T-helper 2 cell (primary cell): ENCODE measurements around the gene C1RL.
"Not testable (repeated sequence)": the region's sequence is repeated elsewhere in the genome, so short reads cannot be mapped to it uniquely, and the experiment has no call there.

ENCODE experiments used
- DNase-seq, 5 experiments: peaks; one replicate each; pipeline versions ENCODE4 v3.0.0 to v3.0.0-alpha.2; 2012 to 2022

C1RL gene

DNA sequence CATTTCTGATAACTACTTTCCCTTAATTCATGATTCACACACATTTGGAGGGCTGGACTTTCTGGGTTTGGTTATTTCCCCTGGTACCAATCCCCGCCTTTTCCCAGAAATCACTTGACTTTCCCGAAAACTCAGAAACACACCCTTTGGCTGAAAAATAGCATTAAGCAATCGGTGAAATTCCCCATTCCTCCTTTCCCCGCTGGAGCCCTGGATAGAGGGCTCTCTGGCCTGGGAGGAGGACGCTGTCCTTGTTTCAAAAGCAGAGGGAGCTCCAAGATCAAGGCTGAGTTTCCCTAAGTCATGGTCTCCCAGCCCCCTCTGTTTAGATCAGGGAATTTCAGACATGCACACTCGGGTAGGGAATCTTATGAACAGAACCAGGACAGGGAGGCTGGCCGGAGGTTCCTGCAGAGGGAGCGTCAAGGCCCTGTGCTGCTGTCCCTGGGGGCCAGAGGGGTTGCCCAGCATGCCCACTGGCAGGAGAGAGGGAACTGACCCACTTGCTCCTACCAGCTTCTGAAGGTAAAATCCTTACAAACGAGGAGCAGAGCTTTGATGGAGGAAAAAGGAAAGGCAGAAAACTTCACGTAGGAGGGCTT is 48.6 kb downstream of the C1RL start, which contains the start of gene C1S:
Gene C1S (plus strand): TSS at position 366 of the 602 bp plus-strand sequence. CDS start 1,195 bp downstream, outside the sequence.
- DNase-seq: no peak

DNA sequence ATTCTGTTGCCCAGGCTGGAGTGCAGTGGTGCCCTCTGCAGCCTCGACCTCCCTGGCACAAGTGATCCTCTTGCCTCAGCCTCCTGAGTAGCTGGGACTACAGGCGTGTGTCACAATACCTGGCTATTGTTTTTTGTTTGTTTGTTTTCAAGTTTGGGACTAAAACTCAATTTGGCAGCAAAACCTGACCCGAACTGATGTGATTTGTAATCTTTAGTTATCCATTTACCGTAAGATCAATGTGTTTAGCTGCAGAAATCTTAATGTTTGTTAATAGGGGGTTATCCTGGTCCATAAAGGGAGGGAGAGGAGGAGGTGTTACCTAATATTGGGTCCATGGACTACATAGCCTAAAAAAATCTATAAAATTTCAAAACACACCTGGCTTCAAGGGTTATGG is 49.2 kb downstream of the C1RL start:
- DNase-seq: no peak

DNA sequence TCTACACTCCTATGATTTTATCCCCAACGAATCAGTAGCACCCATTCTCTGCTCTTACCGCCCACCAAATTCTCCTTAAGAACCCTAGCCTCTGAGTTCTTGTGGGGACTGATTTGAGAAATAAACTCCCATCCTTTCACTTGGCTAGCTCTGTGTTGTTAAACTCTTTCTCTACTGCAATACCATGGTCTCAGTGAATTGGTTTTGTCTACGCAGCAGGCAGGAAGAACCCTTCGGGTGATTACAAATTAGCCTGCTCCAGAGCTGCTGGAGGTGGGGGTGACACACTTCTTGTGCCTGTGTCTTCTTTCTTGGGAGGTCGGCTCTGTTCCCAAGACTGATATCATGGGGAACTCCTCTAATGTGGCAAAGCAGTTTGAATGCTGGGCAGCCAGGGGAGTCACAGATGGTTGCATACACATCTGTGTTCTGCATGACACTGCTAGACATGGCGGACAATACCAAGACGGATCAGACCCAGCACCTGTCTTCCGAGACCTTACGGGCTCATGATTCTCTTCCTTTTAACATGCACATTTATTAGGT is 50.1 kb downstream of the C1RL start:
- DNase-seq: no peak

DNA sequence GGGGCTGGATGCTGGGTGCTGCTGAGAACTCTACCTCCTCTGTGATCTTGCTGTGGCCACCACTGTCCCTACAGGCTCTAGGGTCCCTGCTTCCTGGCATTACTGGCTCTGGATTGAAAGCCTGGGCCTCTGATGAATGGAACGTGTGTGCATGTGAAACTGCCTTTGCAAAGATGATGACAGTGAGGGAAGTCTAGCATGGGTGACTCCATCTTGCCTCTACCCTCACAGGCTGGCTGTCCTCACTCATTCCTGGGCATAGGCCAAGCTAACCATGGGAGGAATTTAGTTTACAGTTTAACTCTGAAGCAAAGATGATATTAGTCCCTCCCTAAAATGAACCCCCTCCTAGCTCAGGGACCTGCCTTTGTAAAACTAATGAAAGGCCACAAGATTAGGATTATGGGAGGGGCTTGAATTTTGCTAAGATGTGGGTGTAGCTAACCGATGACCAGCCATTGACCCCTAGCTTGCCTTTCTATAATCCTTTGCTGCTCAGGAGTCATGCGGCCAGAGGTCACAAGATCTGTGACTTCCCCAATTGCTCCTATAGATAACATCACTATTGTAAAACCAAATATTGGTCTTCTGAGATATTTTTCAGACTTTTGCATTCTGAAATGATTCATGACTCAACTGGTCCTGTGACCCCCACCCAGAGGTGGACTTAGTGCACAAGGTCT is 50.7 kb downstream of the C1RL start:
- DNase-seq: no peak

DNA sequence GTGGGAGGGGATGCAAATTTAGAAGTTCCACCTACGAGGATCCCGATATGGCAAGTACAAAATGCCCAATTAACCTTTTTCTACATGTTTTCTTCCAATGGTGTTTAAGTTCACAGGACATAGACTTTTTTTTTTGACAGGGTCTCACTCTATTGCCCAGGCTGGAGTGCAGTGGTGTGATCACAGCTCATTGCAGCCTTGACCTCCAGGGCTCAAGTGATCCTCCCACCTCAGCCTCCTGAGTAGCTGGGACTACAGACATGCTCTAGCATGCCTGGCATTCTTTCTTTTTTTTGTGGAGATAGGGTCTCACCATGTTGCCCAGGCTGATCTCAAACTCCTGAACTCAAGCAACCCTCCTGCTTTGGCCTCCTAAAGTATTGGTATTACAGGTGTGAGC is 53.3 kb downstream of the C1RL start:
- not testable (repeated sequence) for DNase-seq

DNA sequence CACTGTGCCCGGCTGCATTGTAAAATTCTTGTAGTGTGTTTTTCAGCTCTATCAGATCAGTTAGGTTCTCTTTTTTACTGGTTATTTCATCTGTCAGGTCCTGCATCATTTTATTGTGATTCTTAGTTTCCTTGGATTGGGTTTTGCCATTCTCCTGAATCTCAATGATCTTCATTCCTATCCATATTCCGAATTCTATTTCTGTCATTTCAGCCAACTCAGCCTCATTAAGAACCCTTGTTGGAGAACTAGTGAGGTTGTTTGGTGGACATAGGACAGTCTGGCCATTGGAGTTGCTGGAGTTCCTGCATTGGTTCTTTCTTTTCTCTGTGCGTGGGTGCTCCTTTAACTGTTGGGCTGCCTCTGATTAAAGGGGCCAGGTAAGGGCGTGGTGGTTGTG is 54.1 kb downstream of the C1RL start:
- DNase-seq: no peak

DNA sequence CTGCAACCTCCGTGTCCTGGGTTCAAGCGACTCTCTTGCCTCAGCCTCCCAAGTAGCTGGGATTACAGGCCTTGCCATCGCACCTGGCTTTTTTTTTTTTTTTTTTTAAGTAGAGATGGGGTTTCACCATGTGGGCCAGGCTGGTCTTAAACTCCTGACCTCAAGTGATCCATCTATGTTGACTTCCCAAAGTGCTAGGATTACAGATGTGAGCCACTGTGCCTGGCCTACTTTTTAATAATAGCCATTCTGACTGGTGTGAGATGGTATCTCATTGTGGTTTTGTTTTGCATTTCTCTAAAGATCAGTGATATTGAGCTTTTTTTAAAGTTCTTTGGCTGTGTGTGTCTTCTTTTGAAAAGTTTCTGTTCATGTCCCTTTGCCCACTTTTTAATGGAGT is 59.0 kb downstream of the C1RL start:
- not testable (repeated sequence) for DNase-seq

DNA sequence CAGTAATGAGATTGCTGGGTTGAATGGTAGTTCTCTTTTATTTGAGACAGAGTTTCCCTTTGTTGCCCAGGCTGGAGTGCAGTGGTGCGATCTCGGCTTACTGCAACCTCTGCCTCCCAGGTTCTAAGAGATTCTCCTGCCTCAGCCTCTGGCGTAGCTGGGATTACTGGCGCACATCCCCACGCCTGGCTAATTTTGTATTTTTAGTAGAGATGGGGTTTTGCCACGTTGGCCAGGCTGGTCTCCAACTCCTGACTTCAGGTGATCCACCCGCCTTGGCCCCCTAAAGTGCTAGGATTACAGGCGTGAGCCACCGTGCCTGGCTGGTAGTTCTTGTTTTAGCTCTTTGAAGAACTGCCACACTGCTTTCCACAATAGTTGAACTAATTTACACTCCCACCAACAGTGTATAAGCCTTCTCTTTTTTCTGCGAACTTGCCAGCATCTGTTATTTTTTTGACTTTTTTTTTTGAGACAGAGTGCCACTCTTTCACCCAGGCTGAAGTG is 59.5 kb downstream of the C1RL start:
- not testable (repeated sequence) for DNase-seq

DNA sequence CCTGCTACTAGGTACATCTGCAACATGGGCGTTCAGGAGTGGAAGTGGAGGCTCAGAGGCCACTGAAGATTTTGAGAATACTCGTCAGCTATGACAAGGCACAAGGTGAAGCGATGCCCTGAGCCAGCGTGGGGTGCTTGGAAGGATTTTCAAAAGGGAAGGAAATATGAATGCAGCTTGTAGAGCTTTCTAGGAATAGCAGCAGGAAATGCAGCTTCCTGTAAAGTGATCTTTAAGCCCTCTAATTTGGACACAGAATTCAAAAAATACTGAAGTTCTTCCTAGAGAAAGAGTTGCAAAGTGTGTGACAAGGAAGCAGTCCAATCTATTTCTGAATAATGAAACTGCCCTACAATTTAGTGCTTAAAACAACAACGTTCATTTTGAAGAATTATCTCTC is 61.7 kb downstream of the C1RL start:
- no peak for DNase-seq

DNA sequence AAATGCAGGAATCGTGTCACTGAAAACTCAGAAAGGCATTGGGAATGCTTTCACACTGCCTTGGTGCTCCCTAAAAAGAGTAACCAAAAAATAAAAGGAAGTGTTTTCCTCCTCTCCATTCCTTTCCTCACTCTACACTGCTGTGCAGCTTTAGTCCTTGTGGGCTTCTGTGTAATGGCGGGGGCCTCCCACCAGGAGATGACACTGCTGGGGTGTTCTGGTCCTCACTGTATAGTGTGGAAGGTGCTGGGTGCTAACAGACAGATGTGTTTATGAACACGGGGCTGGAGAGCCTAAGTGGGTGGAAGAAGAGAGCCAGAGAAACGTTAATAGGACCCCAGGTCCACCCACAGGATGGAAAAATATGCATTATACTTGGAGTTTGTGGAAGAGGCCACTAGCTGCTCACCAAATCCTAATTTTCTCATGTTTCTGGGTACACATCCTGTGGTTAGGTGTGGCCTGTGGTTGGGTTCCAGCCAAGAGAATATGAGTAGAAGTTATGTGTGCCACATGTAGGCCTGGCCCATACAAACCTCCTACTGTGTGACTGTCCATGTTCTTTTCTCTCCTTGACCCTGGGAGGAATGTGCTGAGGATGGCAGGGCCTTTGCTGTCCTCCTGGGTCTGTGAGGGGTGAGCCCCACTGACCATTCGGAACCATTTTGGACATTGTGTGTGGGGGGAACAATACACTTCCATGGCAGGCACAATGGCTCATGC is 62.5 kb downstream of the C1RL start:
- DNase-seq: no peak

DNA sequence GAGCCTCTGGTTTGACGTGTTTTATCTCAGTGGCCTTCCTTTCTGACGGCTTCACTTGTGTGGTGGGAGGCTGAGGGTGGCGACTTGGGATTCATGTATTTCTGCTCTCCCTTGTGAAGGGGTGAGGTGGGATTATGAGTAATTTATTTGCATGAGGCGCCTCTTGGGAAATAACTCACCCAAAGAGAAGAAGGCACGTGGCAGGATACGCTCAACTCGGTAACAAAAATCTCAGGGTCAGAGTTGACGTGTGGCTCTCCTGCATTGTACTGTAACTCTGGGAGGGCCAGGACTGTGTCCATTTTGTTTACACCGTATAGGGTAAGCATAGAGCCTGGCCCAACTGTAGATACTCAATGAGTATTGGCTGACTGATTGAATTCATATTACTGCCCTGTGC is 63.1 kb downstream of the C1RL start:
- no peak for DNase-seq
